ENCODE measurements around the gene ZNF853.
"Not testable (repeated sequence)": the region's sequence is repeated elsewhere in the genome, so short reads cannot be mapped to it uniquely, and the experiment has no call there.

ZNF853 gene

DNA sequence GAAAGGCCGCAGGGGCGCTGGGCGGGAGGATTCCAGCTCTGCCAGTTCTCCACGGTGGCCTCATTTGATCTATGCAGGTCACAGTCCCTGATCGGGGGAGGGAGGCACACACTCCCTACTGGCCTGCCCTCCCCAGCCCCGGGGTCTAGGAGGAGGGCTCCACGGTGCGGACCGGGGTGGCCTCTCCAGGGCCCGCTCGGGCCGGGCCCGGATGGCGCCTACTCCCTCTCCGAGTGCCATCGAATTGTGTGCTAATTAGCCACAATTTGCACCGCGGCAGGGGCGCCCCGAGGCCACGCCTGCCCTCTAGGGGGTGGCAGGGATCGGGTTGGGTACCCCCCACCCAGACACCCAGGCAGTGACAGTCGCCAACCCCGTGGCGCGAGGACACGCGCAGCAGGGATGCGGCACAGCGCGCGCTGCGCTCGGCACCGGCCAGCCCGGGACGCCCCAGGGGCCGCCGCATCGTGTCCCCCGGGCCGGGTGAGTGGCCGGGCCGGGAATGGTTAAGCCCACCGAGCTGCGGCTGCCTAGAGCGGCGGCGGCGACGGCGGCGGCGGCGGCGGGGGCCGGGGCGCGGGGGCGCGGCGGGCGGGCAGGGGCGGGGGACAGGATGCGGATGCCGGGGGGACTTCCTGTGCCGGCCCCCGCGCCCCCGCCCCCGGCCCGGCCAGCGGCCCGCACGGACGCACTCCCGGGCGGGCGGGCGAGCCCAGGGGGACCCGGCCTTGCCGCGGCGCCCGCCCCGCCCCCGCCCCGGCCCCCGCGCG is at the start of gene ZNF853:
ZNF853 (plus strand) TSS at position 658 of the 770 bp plus-strand sequence. CDS start 565 bp downstream, outside the sequence.
- DNase-seq (ENCODE audit: low read depth in 2 of 2) = no peak

GRCh38 chr7:6565655-6566054 is 49.8 kb upstream of the ZNF853 start:
- no peak for DNase-seq (ENCODE audit: low read depth in 2 of 2)

DNA sequence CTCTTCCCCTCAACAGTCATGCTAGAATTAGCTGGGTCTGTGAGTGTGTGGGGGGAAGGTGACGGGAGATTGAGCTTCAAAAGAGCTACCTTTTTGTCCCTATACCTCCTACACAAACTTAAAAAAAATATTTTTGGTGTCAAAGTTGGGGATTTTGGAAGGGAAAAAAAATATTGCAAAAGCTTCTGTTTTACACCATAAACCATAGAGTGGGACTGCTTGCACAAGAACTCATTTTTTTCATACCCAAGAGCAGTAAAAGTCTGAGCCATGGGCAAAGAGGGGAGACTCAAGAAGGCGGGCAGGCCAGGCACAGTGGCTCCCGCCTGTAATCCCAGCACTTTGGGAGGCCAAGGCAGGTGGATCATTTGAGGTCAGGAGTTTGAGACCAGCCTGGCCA is 47.5 kb upstream of the ZNF853 start:
- DNase-seq (ENCODE audit: low read depth in 2 of 2) = no peak

- no peak for DNase-seq (ENCODE audit: low read depth in 2 of 2)
These were observed 44.1 kb upstream of the ZNF853 start for GRCh38 chr7:6571160-6571779.

GRCh38 chr7:6575281-6576023 is 40.0 kb upstream of the ZNF853 start:
- DNase-seq (ENCODE audit: low read depth in 2 of 2) = no peak

- no peak for DNase-seq (ENCODE audit: low read depth in 2 of 2)
These were observed 39.2 kb upstream of the ZNF853 start for GRCh38 chr7:6576024-6576866.

GRCh38 chr7:6576867-6577368 is 38.5 kb upstream of the ZNF853 start:
- not testable (repeated sequence) for DNase-seq (ENCODE audit: low read depth in 2 of 2)

DNA sequence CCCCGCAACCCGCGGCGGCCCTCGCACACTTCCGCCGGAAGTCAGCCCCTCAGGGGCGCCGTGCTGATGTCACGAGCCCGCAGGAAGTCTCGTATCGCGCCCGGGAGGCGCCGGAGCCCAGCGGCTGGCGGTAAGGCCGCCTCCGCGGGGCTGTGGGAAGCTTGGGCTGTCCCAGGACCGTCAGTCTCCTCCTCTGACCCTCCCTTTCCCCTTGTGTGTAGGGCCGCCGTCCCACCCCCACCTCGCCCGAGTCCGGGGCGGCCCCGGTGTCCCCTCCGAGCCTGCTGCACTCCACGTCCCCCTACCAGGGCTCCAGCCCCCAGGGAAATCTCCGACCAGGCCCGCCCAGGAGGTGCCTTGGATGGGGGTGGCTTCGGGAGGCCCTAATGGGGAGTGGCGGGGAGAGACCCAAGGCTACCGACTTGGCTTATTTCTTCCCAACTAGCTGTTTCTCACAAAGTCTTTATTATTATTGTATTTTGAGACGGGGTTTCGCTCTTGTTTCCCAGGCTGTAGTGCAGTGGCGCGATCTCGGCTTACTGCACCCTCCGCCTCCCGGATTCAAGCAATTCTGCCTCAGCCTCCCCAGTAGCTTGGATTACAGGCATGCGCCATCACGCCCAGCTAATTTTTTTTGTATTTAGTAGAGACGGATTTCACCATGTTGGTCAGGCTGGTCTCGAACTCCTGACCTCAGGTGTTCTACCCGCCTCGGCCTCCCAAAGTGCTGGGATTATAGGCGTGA is 37.9 kb upstream of the ZNF853 start, which contains the start of gene ZDHHC4:
ZDHHC4 (plus strand) TSS at position 86 of the 745 bp plus-strand sequence. CDS start 3,108 bp downstream, outside the sequence.
- peak; percentile 88 to 90 for DNase-seq (ENCODE audit: low read depth in 2 of 2)

GRCh38 chr7:6578114-6579084 is 37.0 kb upstream of the ZNF853 start:
- DNase-seq (ENCODE audit: low read depth in 2 of 2) = no peak

DNA sequence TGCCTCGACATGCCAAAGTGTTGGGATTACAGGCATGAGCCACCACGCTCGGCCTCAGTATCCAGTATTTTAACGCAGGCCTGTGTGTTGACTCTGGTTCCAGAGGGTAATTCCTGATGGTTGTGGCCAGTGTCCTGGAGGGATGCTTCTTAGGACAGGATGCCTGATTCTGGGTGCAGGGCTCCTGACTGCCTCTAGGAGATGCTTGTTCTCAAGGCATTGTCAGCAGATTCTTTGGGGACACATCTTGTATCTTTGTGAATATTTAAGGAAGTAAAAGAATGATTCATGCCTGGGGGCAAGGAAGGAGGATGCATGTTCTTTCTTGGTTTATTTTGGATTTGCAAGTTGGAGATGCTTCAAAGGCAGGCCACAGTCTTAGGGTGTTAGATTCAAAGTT is 36.0 kb upstream of the ZNF853 start:
- DNase-seq (ENCODE audit: low read depth in 2 of 2) = no peak

DNA sequence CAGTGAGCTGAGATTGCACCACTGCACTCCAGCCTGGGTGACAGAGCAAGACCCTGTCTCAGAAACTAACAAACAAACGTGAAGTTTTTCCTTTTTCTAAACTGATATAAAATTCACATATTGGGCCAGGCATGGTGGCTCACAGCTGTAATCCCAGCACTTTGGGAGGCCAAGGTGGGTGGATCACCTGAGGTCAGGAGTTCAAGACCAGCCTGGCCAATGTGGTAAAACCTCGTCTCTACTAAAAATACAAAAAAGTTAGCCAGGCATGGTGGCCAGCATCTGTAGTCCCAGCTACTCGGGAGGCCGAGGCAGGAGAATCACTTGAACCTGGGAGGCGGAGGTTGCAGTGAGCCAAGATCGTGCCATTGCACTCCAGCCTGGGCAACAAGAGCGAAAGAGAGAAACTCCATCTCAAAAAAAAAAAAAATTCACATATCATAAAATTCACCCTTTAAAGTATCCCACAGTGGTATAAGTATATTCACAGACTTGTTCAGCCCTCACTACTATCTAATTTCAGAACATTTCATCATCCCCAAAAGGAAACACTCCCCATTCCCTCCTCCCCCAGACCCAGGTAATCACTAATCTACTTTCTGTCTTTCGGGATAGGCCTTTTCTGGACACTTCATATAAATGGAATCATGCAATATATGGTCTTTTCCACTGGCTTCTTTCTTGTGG is 29.5 kb upstream of the ZNF853 start:
- not testable (repeated sequence) for DNase-seq (ENCODE audit: low read depth in 2 of 2)

DNA sequence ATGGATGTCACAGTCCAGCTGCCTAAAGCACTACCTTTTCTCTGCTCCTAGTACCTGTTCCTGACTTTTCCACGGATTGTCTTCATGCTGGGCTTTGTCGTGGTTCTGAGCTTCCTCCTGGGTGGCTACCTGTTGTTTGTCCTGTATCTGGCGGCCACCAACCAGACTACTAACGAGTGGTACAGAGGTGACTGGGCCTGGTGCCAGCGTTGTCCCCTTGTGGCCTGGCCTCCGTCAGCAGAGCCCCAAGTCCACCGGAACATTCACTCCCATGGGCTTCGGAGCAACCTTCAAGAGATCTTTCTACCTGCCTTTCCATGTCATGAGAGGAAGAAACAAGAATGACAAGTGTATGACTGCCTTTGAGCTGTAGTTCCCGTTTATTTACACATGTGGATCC is 26.8 kb upstream of the ZNF853 start:
- DNase-seq (ENCODE audit: low read depth in 2 of 2) = no peak

- no peak for DNase-seq (ENCODE audit: low read depth in 2 of 2)
These were observed 26.1 kb upstream of the ZNF853 start for GRCh38 chr7:6589151-6589828.

DNA sequence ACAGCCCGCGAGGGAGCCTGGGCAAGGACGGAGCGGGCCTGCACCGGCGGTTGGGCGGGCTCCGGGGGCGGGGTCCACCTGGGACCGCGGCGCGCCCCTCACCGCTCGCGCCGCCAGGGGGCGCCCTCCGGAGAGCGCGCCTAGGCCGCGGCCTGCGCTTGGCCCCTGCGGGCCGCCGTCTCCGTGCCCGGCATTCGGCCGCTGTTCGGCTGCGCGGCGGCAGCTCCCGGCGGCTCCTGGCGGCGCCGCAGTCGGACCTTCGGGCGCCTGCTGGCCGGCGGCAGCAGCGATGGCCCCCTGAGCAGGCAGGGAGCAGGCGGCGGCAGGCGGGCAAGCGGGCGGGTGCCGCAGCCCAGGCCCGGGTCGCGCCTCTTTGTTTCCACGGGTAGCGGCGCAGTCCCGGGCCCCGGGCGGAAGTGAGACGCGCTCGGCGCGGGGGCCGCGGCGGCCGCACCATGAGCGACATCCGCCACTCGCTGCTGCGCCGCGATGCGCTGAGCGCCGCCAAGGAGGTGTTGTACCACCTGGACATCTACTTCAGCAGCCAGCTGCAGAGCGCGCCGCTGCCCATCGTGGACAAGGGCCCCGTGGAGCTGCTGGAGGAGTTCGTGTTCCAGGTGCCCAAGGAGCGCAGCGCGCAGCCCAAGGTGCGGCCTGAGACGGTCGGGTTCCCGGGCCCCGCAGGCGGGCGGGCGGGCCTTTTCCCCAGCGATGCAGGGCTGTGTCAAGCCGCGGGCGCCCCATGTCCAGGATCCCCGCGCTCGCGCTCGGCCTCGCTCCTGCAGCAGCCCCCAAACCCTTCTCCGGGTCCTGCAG is 25.4 kb upstream of the ZNF853 start, which contains the start of gene INTS15:
INTS15 (plus strand) TSS at position 193 of the 816 bp plus-strand sequence; CDS start at position 456, 263 bp downstream.
- peak; percentile 68 to 79 for DNase-seq (ENCODE audit: low read depth in 2 of 2)

DNA sequence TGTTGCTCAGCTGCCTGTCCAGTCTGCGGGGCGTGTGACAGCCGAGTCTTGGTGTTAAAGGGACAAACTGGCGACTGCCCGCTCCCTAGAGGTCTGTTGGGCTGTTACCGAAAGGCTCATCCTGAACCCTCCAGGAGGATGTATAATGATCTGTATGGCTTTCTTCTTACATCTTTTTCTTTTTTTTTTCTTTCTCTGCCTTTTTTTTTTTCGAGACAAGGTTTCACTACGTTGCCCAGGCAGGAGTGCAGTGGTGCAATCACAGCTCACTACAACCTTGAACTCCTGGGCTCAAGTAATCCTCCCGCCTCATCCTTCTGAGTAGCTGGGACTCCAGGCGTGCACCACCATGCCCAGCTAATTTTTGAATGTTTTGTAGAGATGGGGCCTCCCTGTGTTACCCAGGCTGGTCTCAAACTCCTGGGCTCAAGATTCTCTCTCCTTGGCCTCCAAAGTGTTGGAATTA is 24.7 kb upstream of the ZNF853 start:
- DNase-seq (ENCODE audit: low read depth in 2 of 2) = no peak

DNA sequence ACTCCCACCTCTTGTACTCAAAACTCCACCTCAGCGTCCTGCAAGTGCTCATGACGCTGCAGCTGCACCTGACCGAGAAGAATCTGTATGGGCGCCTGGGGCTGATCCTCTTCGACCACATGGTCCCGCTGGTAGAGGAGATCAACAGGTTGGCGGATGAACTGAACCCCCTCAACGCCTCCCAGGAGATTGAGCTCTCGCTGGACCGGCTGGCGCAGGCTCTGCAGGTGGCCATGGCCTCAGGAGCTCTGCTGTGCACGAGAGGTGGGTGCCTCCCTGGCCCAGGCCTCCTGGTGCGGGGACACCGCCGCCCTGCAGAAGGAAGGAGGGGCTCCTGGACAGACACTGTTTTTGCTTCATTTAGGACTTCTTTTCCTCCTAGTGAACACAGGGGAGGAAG is 15.3 kb upstream of the ZNF853 start:
- DNase-seq (ENCODE audit: low read depth in 2 of 2) = no peak

GRCh38 chr7:6604458-6604857 is 11.0 kb upstream of the ZNF853 start:
- no peak for DNase-seq (ENCODE audit: low read depth in 2 of 2)

All from stimulated activated CD8-positive, alpha-beta memory T cell treated with anti-CD3 and anti-CD28 coated beads, Interleukin-2, amount 100 ng/mL, for 48 hours (primary cell).